GM18907 (cell line): Measurements from ENCODE around the gene CST11.
"Not testable (repeated sequence)": the region's sequence is repeated elsewhere in the genome, so short reads cannot be mapped to it uniquely, and the experiment has no call there.

Source experiments
- ATAC-seq: cut with Tn5 transposase; IDR thresholded peaks from one replicate; pipeline ENCODE4 v1.9.1; 2021; ENCODE audit warnings: mild to moderate bottlenecking, moderate library complexity; ENCODE audit not compliant: unreplicated experiment

CST11 gene, protein sequence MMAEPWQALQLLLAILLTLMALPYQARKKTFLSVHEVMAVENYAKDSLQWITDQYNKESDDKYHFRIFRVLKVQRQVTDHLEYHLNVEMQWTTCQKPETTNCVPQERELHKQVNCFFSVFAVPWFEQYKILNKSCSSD

GRCh38 chr20:23452776-23453175, at the start of gene CST11:
TSS of gene CST11 (minus strand) at chr20:23452876. CDS start at chr20:23452811, 65 bp downstream.
- ATAC-seq = no peak

DNA sequence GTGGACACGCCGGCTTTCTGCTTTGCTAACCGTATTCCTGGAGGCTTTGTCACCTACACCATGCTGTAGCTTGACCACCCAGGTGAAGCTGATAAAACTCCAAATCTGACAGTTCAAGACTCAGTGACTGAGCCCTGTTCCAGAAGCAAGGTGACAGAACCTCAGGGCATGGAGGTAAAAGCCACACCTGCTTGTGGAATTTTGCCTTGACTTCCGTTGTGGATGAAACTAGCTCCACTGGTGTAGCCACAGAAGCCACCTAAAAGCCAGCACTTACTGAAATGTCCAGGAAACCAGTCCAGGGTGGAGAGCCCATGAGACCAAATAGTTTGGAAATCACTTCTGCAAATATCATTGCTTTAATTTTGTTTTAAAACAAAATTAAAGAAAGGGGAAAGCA, 49.2 kb upstream of the CST11 start:
- no peak for ATAC-seq

DNA sequence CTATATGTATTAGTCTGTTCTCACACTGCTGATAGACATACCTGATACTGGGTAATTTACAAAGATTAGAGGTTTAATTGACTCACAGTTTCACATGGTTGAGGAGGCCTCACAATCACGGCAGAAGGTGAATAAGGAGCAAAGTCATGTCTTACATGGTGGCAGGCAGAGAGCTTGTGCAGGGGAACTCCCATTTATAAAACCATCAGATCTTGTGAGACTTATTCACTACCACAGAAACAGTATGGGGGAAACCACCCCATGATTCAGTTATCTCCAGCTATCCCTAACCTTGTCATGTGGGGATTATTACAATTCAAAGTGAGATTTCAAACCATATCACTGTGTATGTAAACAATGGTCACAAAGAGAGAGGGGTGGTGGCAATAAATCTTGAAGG, 44.9 kb upstream of the CST11 start:
- no peak for ATAC-seq

- ATAC-seq = no peak
These were observed 40.6 kb upstream of the CST11 start for GRCh38 chr20:23493172-23493772.

DNA sequence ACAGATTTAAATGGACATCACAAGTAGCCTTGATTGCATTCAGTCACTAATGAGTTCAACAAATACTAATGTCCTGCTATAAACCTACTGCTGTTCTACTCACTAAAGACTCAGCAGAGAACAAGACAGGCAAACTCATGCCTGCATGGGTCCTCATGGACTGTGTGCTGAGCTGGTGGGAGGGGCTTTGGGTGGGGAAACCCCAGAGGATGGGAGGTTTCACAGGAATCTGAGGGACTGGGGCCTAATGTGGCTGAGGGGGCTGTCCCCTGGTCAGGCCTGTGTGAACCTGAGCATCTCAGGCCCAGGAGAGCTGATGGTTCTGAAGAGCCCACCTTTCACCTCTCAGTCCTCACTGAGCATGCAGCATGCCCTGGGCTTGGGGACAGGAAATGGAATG, 39.6 kb upstream of the CST11 start:
- ATAC-seq = no peak

GRCh38 chr20:23490817-23491216, 38.1 kb upstream of the CST11 start, which contains the start of gene CST8:
TSS of gene CST8 (plus strand) at chr20:23491117. CDS start at chr20:23491668, 551 bp downstream.
- no peak for ATAC-seq

DNA sequence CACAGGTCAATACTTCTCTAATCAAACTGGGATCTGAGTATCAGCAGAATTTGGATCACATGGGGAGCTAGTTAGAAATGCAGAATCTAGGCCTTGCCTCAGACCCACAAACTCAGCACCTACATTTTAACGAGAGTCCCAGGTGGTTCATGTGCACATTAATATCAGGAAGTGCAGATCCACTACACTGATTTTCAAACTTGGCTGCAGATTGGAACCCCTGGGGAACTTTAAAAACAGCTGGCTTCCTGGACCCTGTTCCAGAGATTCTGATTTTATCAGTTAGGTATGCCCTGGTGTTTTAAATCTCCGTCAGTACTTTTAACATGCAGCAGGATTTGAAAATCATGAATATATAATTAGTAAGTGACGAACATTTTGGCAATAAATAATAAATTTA, 36.3 kb upstream of the CST11 start:
- ATAC-seq = no peak

GRCh38 chr20:23488470-23488869, 35.8 kb upstream of the CST11 start:
- ATAC-seq = no peak

GRCh38 chr20:23484081-23484480, 31.4 kb upstream of the CST11 start:
- ATAC-seq = no peak

DNA sequence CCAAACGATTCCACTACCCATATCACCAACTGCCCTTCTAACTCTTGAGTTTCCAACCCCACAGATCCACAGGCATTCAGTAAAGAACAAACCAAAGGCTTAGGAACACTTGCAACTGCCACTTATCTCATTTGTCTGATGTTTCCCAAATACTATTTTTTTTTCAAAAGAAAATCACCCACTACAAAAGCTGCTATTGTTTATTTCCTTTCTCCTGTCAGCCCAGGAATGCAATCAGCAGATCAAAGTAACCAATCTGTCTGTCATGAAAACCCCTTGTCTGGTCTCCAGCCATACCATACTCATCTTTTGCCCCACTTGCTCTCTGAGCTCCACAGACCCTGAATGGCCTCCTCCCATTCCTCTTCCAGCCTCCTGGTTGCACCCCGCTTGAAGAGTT, 29.5 kb upstream of the CST11 start:
- no peak for ATAC-seq

- no peak for ATAC-seq
These were observed 26.4 kb upstream of the CST11 start for GRCh38 chr20:23479043-23479442.

DNA sequence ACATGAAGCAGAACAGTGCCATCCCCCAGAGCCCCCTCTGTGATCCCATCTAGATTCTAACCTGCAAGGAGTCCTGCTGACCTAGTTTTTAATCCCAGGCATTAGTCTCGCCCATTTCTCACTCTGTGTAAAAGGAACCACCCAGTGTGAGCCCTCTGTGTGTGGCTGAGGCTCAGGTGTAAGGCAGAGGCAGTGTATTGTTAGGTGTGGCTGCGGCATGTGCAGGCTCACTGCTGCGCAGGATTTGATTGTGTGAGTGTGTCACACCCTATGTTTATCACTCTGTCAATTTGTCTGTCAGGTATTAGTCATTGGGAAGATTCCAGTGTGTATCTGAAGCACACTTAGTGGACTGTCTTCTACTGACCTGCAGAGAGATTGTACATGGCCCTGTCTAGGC, 24.5 kb upstream of the CST11 start:
- no peak for ATAC-seq

DNA sequence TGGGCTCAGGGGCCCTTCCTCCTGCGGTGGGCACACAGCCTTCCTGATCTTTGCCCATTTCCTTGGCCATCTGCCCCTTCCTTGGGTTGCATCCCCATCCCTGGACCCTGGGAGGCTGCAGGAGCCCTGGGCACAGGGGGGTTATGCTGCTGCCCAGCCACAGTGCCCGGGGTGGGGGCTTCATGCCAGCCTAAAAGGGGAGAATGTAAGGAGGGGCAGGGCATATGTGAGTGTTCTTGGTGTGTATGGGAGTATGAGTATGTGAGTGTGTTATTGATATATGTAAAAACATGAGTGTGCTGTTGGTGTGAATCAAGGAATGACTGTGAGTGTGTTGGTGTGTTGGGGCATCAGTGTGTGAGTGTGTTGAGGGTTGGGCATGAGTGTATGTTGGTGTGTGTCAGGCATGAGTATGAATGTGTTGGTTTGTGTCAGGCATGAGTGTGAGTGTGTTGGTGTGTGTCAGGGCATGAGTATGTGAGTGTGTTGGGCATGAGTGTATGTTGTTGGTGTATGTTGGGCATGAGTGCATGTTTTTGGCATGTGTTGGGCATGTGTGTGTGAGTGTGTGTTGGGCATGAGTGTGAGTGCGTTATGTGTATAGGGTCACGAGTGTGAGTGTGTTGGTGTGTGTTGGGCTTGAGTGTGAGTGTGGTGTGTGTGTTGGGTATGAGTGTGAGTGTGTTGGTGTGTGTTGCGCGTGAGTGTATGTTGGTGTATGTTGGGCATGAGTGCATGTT, 23.5 kb upstream of the CST11 start:
- no peak for ATAC-seq

DNA sequence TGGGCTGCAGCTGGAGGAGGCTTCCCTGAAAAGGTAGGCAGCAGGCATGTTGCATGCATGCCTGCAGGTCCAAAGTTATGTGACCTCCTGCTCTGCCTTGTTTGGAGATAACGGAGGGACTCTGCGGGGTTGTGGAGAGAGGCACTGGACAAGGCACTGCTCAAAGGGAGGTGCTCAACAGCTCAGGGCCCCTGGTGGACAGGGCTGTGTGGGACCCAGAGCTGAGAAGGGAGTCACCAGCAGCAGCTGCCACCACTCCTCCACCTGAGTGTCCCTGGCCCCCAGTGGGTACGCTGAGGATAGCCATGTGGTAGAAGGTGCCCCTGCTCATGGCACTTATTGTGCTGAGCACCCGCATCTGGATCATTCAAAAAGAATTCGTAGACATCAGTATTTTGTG, 22.7 kb upstream of the CST11 start:
- no peak for ATAC-seq

- ATAC-seq = not testable (repeated sequence)
These were observed 20.6 kb upstream of the CST11 start for GRCh38 chr20:23473293-23473692.

- not testable (repeated sequence) for ATAC-seq
These were observed 19.6 kb upstream of the CST11 start for GRCh38 chr20:23472306-23472705.

GRCh38 chr20:23466961-23467360, 14.3 kb upstream of the CST11 start:
- ATAC-seq = not testable (repeated sequence)

GRCh38 chr20:23461180-23461579, 8.5 kb upstream of the CST11 start:
- no peak for ATAC-seq

- ATAC-seq = no peak
These were observed 6.9 kb upstream of the CST11 start for GRCh38 chr20:23459461-23460150.

- ATAC-seq = no peak
These were observed 4.2 kb upstream of the CST11 start for GRCh38 chr20:23456873-23457272.

GRCh38 chr20:23456409-23456808, 3.7 kb upstream of the CST11 start:
- no peak for ATAC-seq

DNA sequence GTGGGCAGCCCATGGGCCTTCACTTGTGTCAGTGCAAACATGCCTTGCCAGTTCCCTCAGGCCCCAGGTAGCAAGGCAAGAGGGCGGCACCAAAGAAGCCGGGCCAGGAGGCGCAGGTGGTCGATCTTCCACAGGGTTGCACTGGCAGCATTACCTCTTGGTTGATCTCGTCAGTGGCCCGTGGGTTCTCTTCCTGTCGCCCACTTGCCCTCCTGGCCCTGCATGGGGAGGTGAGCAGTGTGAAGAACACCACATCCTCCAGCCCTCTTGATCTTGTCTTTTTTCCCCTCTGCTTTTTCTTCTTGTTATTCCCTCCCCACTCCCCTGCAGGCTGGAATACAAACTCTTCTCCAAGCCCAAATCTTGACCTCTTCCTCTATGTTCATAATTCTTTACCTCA, 3.0 kb upstream of the CST11 start:
- ATAC-seq = no peak
